OCI-LY1 (cell line): ENCODE results near the gene SPOUT1.

ENCODE experiments used
- EZH2 ChIP-seq: fragments of 200-600 bp; sonication (generic), shearing (Covaris generic); IDR thresholded peaks from 2 replicates; pipeline ENCODE4 v1.8.0; 2017; ENCODE audit warnings: borderline replicate concordance, mixed run types, mild to moderate bottlenecking, antibody characterized with exemption, low read length, moderate library complexity, mixed read lengths
- TF ChIP-seq, protein P1 (sequence below): fragments of 200-600 bp; sonication (generic), shearing (Covaris generic); IDR thresholded peaks from 2 replicates; pipeline ENCODE4 v1.5.1; 2017; ENCODE audit warnings: mild to moderate bottlenecking, antibody characterized with exemption, low read length, moderate library complexity, mixed read lengths

DNA sequence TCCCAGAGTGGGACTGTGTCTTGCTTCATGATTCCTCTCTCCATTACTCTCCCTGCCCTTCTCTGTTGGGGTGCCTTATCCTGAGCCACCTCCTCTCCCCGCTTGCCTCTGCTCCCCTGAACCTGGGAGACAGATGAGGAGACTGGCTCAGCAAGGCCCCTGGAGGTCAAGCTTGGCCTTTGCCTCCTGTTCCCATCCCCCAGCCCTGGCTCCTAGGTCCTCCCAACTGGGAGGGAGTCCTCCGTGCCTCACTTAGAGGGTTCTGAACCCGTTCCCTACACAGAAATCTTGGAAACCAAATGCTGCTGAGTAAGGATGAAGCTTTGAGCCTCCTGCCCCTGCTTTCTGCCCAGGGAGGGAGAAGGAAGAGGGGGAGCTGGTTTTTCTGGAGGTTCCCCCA is 21.1 kb downstream of the SPOUT1 start:
- TF ChIP-seq, protein P1, sequence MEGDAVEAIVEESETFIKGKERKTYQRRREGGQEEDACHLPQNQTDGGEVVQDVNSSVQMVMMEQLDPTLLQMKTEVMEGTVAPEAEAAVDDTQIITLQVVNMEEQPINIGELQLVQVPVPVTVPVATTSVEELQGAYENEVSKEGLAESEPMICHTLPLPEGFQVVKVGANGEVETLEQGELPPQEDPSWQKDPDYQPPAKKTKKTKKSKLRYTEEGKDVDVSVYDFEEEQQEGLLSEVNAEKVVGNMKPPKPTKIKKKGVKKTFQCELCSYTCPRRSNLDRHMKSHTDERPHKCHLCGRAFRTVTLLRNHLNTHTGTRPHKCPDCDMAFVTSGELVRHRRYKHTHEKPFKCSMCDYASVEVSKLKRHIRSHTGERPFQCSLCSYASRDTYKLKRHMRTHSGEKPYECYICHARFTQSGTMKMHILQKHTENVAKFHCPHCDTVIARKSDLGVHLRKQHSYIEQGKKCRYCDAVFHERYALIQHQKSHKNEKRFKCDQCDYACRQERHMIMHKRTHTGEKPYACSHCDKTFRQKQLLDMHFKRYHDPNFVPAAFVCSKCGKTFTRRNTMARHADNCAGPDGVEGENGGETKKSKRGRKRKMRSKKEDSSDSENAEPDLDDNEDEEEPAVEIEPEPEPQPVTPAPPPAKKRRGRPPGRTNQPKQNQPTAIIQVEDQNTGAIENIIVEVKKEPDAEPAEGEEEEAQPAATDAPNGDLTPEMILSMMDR: no peak
- no peak for TF ChIP-seq EZH2
